Upper lobe of left lung (tissue), 4 donors: Measurements from ENCODE around the gene GSTM5.

Source experiments
- CTCF ChIP-seq, 6 experiments: fragments of 450-650 bp in 4 of 6; fragments of 200-600 bp in 2 of 6; sonication (generic) in 2 of 6; IDR thresholded peaks; one replicate each; pipeline ENCODE4 v1.5.1; 2016 to 2019; ENCODE audit warnings: antibody characterized with exemption in 6 of 6
- POLR2A ChIP-seq, 4 donors: fragments of 450-650 bp; IDR thresholded peaks; one replicate each; pipeline ENCODE4 v1.5.1; 2016 to 2017; ENCODE audit warnings: antibody characterized with exemption in 4 of 4, mild to moderate bottlenecking in 2 of 4

DNA sequence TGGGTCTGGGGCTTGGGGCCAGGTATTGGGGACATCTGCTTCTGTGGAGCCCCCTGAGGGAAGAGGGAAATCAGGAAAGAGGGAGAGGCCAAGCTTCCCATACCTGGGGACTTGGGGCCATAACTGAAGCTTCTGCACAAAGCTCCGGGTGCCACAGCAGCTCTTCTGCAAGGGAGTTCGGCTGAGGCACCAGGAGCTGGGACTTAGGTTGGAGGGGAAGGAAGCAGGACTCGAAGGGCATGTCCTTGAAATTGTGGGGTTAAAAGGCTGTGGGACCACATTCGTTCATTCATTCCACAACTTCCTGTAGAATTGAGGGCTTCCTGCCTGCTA is 53.4 kb downstream of the GSTM5 start:
- TF ChIP-seq POLR2A (IDR thresholded peaks at IDR 0.05), result no peak
- TF ChIP-seq CTCF (IDR thresholded peaks at IDR 0.05), result no peak
